Kidney (tissue), 14 donors: ENCODE measurements around the gene TXNRD1. TPM values are rescaled to one million over a fixed set of nuclear protein-coding genes. Genes with fewer than 3 reads are reported as not detected.
"Not testable (repeated sequence)": the region's sequence is repeated elsewhere in the genome, so short reads cannot be mapped to it uniquely, and the experiment has no call there.

Experiments used
- DNase-seq, 5 donors: peaks; one replicate each; pipeline ENCODE4 v3.0.0-alpha.2; 2013 to 2020
- FAIRE-seq: peaks from 2 replicates; lab custom pipeline; 2012; peaks lifted over from hg19 to GRCh38; lab: Jason Lieb, UNC
- H3K27ac ChIP-seq, 2 donors: one replicate each; pipeline ENCODE4 v1.7.0; 2013; ENCODE audit warnings: low read depth in 2 of 2, low read length in 2 of 2, inconsistent platforms in 1 of 2
- H3K27me3 ChIP-seq: one replicate; pipeline ENCODE4 v1.7.1; 2013; ENCODE audit warnings: low read length, inconsistent platforms; ENCODE audit not compliant: control insufficient read depth, insufficient read depth
- H3K36me3 ChIP-seq, 3 donors: one replicate each; pipeline versions ENCODE4 v1.7.0 to v1.7.1; 2013; ENCODE audit warnings: low read length in 3 of 3, control low read depth in 1 of 3, inconsistent platforms in 1 of 3; ENCODE audit not compliant: insufficient read depth in 3 of 3, control insufficient read depth in 2 of 3
- H3K4me1 ChIP-seq, 3 donors: one replicate each; pipeline versions ENCODE4 v1.7.0 to v1.7.1; 2013; ENCODE audit warnings: low read length in 3 of 3, inconsistent platforms in 1 of 3, low read depth in 1 of 3; ENCODE audit not compliant: control insufficient read depth in 2 of 3, insufficient read depth in 2 of 3
- H3K4me3 ChIP-seq, 3 donors: one replicate each; pipeline versions ENCODE4 v1.7.0 to v1.8.1; 2013; ENCODE audit warnings: low read length in 3 of 3, control low read depth in 1 of 3, inconsistent platforms in 1 of 3
- H3K9ac ChIP-seq, 3 donors: one replicate each; pipeline versions ENCODE4 v1.7.0 to v1.7.1; 2013; ENCODE audit warnings: low read length in 3 of 3, control low read depth in 1 of 3, inconsistent platforms in 1 of 3
- H3K9me3 ChIP-seq, 3 donors: one replicate each; pipeline versions ENCODE4 v1.7.0 to v1.7.1; 2013; ENCODE audit warnings: low read length in 3 of 3, control low read depth in 1 of 3, inconsistent platforms in 1 of 3; ENCODE audit not compliant: control insufficient read depth in 2 of 3, insufficient read depth in 1 of 3
- CTCF ChIP-seq: IDR thresholded peaks from 3 replicates; pipeline ENCODE4 v1.5.1; 2012; ENCODE audit warnings: mild to moderate bottlenecking, moderate library complexity, borderline replicate concordance; ENCODE audit not compliant: insufficient read depth; ENCODE audit errors: extremely low read depth
- intact Hi-C: fragments of 100-400 bp; cut with DNase I; formaldehyde crosslinking; loops from one replicate; pipeline ENCODE4 v1.11.1; 2022
- polyA plus RNA-seq: library from polyadenylated mRNA; stranded (reverse); fragments of 350-450 nt; fragmentation: Illumina TruSeq; extraction: RNeasy Lipid Tissue Mini Kit (QIAGEN cat#74804); gene quantifications from one replicate; pipeline ENCODE4 v1.2.3, GENCODE V29; 2014; ENCODE audit warnings: low read depth, low replicate concordance; ENCODE audit not compliant: insufficient read depth
- total RNA-seq: library from RNA; stranded (reverse); fragmentation: NEBNext Ultra II Directional; extraction: Animal tissue kit (Norgen Biotek cat#: 25700); gene quantifications from one replicate; pipeline ENCODE4 v1.2.1, GENCODE V29; 2021
- donor health status: control.
- donor health status: control.
- donor health status: control.
- donor health status: control.
- donor health status: control.
- donor health status: DM: yes; HTN: yes; CAD: no.
- donor health status: Normal renal cell carcinoma (clear cell type).

TXNRD1 gene
- total and polyA plus RNA-seq, 2 donors from 2014 or later: 45.0 to 73.2 TPM

- intact Hi-C loops: no loop called here
- Histone ChIP-seq H3K9me3 (no peaks in the 10 kb centered on the region), H3K27ac (no peak overlapping the region), H3K4me3 (no peak overlapping the region), H3K9ac (no peak overlapping the region), H3K4me1 (no peaks in the 10 kb centered on the region), H3K36me3 (peaks cover 2 to 11% (median 9%) of the 10 kb centered on the region in 3 donors), H3K27me3 (no peaks in the 10 kb centered on the region)
- TF ChIP-seq CTCF: no peak
- no peak for DNase-seq
- no peak for FAIRE-seq
Measured at GRCh38 chr12:104328790-104329189, 113.2 kb downstream of the TXNRD1 start.

GRCh38 chr12:104329707-104330532 is 114.3 kb downstream of the TXNRD1 start:
- TF ChIP-seq CTCF: no peak
- H3K4me3 ChIP-seq: no peak overlapping the region
- no peaks in the 10 kb centered on the region for H3K27me3 ChIP-seq
- H3K27ac ChIP-seq: no peak overlapping the region
- no peaks in the 10 kb centered on the region for H3K9me3 ChIP-seq
- intact Hi-C loops: no loop called here
- H3K4me1 ChIP-seq: no peaks in the 10 kb centered on the region
- FAIRE-seq (no peak), DNase-seq (no peak)
- no peak overlapping the region for H3K9ac ChIP-seq
- peaks cover 2 to 11% (median 9%) of the 10 kb centered on the region in 3 donors for H3K36me3 ChIP-seq

- Histone ChIP-seq H3K4me1 (no peaks in the 10 kb centered on the region), H3K27ac (no peak overlapping the region), H3K36me3 (peaks cover 2 to 11% (median 9%) of the 10 kb centered on the region in 3 donors), H3K27me3 (no peaks in the 10 kb centered on the region), H3K9ac (no peak overlapping the region), H3K4me3 (no peak overlapping the region), H3K9me3 (no peaks in the 10 kb centered on the region)
- no peak for DNase-seq
- no peak for TF ChIP-seq CTCF
- FAIRE-seq: no peak
- intact Hi-C loops: no loop called here
Measured at GRCh38 chr12:104331376-104331775, 115.8 kb downstream of the TXNRD1 start.

GRCh38 chr12:104332273-104332672 is 116.7 kb downstream of the TXNRD1 start:
- H3K27me3 ChIP-seq, H3K4me3 ChIP-seq, FAIRE-seq, intact Hi-C loops, H3K9me3 ChIP-seq, H3K4me1 ChIP-seq, H3K9ac ChIP-seq, DNase-seq, H3K27ac ChIP-seq: not testable (repeated sequence)
- H3K36me3 ChIP-seq: peaks cover 2 to 12% (median 11%) of the 10 kb centered on the region in 3 donors
